ENCODE measurements around the gene LARP4B. TPM values are rescaled to one million over a fixed set of nuclear protein-coding genes. Genes with fewer than 3 reads are reported as not detected.

LARP4B gene
- total and polyA plus RNA-seq, 8 donors = 45.1 to 122 (median 54.4) TPM

GRCh38 chr10:807163-807957, 124.1 kb downstream of the LARP4B start:
- no peak overlapping the region for H3K4me3 ChIP-seq
- H3K36me3 ChIP-seq = peaks cover 0 to 74% of the 10 kb centered on the region in 2 donors
- H3K9me3 ChIP-seq = no peaks in the 10 kb centered on the region
- H3K27ac ChIP-seq = no peak overlapping the region
- peak in 1 of 4 donors; percentile 81 for DNase-seq
- ATAC-seq = no peak
- no peaks in the 10 kb centered on the region for H3K27me3 ChIP-seq
- H3K4me1 ChIP-seq = peaks cover 0 to 13% of the 10 kb centered on the region in 2 donors
- intact Hi-C loops (cut with DNase I) = no loop called here
- no peak for TF ChIP-seq CTCF (IDR thresholded peaks at IDR 0.05)

GRCh38 chr10:806451-807162, 124.9 kb downstream of the LARP4B start:
- Histone ChIP-seq H3K36me3 (peaks cover 0 to 66% of the 10 kb centered on the region in 2 donors), H3K9me3 (no peaks in the 10 kb centered on the region), H3K4me1 (peaks cover 0 to 13% of the 10 kb centered on the region in 2 donors), H3K4me3 (no peak overlapping the region), H3K27me3 (no peaks in the 10 kb centered on the region), H3K27ac (no peak overlapping the region)
- DNase-seq (peak in 1 of 4 donors; percentile 67), ATAC-seq (no peak)
- TF ChIP-seq CTCF (IDR thresholded peaks at IDR 0.05) = no peak
- intact Hi-C loops (cut with DNase I) = no loop called here

GRCh38 chr10:805620-806305, 125.7 kb downstream of the LARP4B start:
- H3K4me1 ChIP-seq = peaks cover 0 to 13% of the 10 kb centered on the region in 2 donors
- H3K9me3 ChIP-seq = no peaks in the 10 kb centered on the region
- H3K36me3 ChIP-seq = peaks cover 0 to 58% of the 10 kb centered on the region in 2 donors
- no peak overlapping the region for H3K4me3 ChIP-seq
- TF ChIP-seq CTCF (IDR thresholded peaks at IDR 0.05) = no peak
- H3K27ac ChIP-seq = no peak overlapping the region
- intact Hi-C loops (cut with DNase I) = no loop called here
- no peaks in the 10 kb centered on the region for H3K27me3 ChIP-seq
- DNase-seq = peak in 1 of 4 donors; percentile 69
- ATAC-seq = no peak

GRCh38 chr10:804787-805619, 126.5 kb downstream of the LARP4B start:
- TF ChIP-seq CTCF (IDR thresholded peaks at IDR 0.05) = no peak
- DNase-seq (peak in 1 of 4 donors; percentile 79), ATAC-seq (peak; percentile 26)
- Histone ChIP-seq H3K9me3 (no peaks in the 10 kb centered on the region), H3K36me3 (peaks cover 0 to 50% of the 10 kb centered on the region in 2 donors), H3K27me3 (no peaks in the 10 kb centered on the region), H3K4me3 (no peak overlapping the region), H3K4me1 (peaks cover 0 to 13% of the 10 kb centered on the region in 2 donors), H3K27ac (no peak overlapping the region)
- intact Hi-C loops (cut with DNase I) = no loop called here
